Dermis blood vessel endothelial cell (primary cell): Measurements from ENCODE around the gene IRF5. TPM values are rescaled to one million over a fixed set of nuclear protein-coding genes. Genes with fewer than 3 reads are reported as not detected.
"Not testable (repeated sequence)": the region's sequence is repeated elsewhere in the genome, so short reads cannot be mapped to it uniquely, and the experiment has no call there.

ENCODE experiments used
- DNase-seq: peaks from one replicate; pipeline ENCODE4 v3.0.0; 2010
- total RNA-seq: library from RNA; depleted of rRNA; stranded (reverse); fragments of >200 nt; gene quantifications from 2 replicates; pipeline ENCODE4 v1.2.3, GENCODE V29; 2014

The IRF5 gene
- total RNA-seq, 1 donor from 2014 or later, result 0.17 TPM

DNA sequence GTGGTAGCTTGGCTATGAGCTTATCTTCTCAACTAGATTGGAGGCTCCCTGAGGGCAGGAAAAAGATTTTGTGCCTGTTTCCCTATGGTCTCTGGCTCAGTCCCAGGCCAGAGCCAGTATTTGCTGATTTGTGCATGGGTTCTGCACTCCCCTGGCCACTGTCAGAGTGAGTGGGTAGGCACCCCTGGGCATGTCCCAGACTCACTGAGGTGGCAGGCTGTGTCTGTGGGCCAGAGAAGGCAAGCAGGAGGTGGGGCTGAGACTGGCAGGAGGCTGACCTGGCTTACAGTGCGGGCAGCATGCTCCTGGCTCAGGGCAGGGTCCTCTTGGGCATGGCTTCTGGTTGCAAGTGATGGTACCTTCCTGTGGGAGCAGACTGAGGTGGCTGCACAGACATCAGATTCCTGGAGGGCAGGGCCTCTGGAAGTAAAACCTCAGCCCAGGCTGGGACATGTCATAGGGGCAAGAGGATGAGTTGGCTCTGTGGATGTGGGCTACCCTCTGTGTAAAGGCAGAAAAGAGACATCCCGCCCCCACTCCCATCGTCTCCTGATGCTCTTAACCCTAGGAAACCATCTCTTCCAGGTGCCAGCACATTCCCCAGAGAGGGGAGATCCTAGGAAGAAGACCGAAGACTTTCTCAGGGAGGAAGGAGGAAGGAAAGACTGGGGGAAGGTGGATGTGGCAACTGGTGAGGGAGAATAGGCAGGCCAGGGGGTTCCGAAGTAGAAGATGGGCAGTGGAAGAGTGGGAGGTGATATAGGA, 31.5 kb upstream of the IRF5 start:
- DNase-seq, result no peak

DNA sequence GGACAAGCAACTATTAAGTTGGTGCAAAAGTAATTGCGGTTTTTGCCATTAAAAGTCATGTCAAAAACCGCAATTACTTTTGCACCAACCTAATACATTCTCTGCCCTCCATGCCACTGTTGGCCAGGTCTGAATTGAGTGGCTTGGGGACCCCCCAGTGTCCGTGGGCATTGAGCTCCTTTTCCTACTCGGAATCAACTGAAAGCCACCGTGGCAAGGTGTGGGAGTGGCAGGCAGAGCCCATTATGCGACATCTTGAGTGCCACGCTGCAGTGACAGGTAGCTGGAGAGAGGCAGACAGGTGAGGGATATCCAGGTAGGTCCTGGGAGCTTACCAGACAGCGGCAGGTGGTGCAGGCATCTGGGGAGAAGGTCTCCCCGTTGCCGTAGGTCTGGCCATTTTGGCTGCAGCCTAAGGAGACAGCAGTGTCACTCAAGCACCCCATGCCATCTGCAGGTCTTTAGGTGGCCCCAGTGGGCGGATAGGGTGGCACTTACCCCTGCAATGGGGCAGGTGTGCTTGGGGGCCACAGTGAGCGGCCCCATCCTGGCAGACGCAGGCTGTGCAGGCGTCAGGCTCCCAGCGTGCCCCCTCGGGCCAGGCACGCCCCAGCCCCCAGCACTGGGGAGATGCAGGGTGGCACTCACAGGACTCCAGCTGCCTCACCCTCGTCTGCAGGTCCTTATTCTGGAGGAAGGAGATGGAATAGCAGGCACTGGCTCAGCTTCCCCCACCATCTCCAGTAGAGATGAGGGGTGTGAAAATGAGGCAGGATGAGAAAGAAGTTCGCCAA, 30.8 kb upstream of the IRF5 start:
- DNase-seq, result no peak

DNA sequence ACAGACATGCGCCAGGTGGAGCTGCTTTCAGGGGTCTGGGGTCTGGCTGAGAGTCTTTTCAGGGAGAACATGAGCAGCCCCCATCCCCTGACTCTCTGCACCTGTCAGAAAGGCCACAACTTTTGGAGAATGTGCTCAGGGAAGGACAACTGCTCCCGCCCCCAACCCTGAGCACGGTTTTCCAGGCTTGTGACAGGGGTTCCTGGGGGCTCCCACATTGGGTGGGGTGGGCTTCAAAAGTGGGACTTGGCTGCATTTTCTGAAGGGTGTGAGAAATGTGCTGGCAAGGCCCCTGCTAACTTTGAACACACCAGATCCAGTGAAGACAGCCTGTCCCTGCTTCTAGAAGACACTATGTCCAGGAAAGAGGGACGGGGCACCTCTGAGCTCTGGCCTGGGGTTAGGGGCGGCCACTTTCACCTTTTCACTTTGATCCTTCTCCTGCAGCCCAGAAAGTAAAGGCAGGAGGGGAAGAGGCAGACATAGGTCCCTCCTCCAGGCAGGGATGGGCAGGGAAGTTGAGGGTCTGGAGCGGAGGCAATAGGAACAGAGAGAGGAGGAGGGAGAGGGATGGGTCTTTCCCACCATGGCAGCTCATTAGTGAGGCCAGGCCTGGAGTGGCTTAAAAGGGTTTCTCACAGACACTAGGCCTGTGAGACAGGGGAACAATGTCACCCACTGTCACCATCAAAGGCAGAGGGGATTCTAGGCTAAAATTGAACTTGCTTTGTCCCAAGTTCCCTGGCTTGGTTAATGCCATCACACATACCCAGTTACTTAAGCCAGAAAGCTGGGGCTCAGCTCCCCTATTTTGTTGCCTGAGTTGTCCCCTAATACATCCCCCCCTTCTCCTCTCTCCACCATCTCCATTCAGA, 28.7 kb upstream of the IRF5 start:
- DNase-seq, result no peak

DNA sequence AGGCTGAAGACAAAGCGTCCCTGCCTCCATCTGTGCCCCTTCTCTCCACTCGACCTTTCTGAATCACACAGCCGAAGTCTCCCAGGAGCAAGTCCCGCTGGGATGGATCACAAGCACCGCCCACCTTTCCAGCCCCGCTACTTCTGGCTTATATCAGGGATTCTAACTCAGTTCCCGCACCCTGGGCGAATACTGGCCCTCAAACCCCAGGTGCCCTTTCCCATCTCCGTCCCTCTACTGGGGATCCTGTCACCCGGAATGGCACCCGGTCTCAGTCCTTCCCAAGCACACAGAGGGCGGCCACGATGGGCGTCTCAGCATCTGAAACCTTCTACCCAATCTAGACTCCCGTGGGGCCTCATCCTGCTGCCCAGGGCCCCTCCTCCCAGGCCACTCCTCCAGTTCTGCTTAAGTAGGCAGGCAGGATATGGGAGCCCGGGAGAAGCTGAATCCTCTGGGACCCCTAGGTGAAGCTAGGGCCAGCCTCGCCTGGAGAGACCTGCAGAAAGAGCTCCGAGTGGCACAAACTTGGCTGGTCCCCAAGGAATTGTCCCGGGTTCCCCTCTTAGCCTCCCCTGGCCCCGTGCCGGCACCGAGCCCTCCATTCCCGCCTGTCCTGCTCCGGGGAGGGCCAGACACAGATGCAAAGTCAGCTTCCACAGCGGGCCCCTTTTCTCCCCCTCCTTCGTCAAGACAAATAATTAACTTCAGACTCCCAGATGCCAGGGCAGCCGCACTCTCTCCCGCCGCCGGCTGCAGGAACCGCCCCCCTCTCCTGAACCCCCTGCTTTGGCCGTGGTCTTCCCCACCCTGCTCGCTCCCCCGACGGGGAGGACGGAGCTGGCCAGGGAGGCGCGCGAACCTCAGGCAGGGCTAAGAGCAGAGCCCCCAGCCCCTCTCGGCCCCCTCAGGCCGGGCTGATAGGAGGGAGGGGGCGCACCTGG, 27.8 kb upstream of the IRF5 start:
- DNase-seq, result peak; percentile 9

DNA sequence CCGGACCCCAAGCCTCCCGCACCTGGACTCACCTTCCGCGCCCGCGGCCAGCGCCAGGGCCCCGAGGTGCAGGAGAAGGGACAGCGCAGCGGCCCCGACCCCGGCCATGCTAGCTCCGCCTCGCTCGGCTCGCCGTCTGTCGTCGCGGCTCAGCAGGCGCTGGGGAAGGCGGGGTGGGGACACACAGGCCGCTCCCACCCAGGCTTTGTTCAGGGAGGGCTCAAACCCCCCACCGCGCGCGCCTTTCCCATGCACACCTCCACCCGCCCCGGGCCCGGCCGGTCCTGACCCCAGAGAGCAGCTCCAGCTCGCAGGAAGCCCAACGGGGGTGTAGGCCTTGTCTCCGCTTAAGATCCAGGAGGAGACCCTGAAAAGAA, 27.2 kb upstream of the IRF5 start, which contains the start of gene KCP:
TSS of gene KCP (minus strand) at position 141 of the 377 bp plus-strand sequence. CDS start at position 108, 33 bp downstream.
- no peak for DNase-seq

DNA sequence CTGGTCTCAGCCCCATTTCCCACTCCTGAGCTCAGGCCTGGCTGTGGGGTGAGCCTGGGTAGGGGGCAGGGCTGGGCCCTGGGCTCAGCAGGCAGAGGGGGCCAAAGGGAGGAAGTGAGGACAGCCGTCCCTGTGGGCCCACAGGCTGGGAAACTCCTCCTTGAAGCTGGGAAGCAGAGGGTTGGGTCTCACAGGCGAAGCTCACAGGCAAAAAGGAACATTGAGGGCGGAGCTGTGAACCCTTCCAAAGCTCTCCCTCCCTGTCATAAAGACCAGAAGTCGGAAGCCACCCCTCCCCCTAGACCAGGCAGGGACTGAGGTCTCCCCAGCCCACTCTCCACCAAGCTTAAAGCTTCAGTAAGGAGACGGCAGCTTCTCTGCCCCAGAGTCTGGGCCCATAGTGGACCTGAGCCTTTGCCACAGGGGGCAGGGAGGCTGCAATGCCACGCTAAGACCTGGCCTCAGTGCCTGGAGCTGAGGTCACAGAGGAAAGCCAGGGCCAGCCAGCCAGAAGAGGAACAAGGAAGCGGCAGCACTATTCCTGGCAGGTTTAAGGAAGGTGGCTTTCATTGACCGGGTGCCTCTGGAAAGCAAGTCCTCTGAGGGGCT, 26.2 kb upstream of the IRF5 start:
- no peak for DNase-seq

DNA sequence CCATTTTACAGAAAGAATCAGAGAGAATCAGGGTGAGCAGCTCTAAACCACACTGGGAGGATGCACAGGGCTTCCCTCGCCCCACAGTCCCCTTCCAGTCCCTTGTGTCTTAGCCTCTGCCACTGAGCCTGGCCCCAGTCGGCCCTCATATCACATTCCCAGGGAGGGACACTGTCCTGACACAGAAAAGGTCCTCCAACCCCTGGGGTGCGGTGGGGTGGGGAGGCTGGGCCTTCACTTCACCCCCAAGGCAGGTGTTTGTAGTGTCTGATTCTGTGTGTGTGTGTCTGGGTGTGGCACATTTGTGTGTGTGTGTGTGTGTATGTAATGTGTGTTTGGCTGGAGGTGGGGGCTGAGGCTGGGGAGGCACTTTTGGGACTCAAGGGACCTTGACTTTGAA, 25.4 kb upstream of the IRF5 start:
- no peak for DNase-seq

DNA sequence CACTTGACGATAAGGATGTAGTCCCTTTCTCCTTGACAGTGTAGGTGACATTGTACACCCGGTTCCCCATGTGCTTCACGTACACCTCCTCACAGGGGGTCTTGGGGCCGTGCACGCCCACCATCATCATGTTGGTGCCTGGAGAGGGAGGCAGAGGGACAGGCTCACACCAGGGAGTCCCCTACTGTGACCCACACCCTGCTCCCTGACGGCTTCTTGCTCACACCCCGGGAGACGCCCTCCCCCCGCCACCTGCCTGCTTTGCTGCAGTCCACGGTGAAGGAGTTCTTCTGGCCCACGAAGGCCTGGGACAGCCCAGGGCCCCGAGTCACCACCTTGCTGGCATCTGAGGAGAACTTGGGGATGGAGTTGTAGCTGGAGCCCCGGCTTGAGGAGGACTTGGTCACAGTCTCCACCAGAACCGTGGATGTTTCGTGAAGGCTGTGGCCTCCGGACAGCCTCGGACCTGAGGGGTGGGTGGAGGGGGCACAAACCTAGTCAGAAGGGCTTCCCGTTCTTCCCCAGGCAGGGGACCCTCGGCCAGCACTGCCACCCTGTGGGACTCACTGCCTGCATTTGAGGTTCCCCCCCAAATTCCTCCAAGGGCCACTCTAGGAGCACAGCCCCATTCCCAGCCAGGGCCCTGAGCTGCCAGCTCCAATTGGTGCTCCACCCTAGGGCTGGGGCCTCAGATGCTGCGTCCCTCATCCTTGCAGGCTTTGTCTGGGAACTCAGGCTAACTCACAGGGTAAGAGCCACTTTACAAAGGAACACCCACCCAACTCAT, 24.8 kb upstream of the IRF5 start:
- DNase-seq, result not testable (repeated sequence)

DNA sequence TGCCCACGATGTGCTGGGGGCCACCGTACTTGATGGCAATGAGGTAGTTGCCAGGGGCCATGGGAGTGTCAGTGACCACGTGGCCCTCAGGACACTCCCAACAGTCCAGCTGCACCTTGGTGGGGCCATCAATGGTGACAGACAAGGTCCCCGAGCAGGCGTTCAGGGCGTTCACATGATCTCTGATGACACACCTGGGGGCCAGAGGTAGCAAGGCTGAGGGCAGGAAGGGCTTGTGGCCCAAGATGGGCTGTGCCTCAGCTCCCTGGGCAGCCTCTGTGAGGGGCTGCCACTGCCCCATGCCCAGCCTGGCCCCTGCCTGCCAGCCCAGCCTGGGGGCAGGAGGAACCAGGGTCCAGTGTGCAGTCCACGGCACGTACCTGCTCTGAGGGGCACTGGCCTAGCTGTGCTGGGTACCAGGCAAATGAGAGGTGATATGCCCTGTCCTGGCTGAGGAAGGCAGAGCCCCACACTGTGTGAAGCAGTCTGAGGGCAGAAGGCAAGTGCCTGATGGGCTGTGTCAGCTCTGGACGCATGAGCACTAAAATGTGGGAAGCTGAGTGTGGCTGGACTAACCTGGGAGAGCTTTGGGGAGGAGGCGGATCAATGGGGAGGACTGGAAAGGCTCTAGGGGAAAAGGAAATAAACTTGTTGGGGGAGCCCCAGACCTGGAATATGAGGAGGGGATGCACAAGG, 23.7 kb upstream of the IRF5 start:
- DNase-seq, result no peak

DNA sequence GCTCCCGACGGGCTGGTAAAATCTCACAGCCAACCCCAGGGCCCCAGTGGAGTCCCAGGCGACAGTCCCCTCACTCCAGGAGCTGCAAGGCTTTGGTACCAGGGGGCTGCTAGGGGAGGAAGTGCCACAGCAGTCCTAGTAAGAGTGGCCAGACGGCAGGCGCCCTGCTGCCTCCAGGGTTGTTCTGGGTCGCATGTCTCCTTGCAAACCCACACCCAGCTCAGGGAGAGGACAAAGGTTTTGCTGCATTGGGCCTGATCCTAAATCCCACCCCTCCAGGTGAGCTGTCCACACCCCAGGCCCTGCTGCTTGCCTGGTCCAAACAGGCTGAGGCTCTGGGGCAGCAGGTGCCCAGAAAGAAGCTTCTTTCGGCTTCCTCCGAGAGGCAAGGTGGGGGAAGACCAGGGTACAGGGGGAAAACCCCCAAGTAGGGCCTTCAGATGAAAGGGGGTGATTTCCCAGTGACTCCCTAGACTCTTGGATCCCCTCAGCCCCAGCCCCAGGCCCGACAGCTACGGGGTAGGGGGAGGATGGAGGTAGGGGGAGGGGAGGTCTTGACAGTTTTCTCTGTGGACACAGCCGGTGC, 23.1 kb upstream of the IRF5 start:
- no peak for DNase-seq

DNA sequence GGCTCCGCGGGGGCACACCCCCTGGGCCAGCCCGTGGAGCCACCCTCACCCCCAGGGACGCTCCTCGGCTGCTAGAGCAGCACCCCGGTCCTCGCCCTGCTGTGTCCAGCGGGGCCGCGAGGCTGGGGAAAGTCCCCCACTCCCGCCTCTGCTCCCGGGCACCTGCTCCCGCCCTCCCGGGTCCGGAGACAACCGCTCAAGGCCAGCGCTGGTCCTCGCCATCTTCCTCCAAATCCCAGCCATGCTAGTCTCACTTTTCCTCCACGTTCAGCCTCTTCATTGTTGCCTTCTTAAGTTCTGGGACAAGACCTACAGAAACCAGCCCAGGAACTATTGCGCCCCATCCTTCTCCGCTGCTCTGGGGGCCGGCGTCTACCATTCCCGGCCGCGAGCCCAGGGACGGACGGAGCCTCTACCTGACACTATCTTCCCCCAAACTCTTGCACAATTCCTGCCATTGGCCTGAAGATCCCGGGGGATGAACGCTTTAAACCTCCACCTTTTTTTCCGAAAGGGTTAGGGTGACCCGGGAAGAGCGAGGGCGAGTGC, 22.4 kb upstream of the IRF5 start:
- DNase-seq, result no peak

DNA sequence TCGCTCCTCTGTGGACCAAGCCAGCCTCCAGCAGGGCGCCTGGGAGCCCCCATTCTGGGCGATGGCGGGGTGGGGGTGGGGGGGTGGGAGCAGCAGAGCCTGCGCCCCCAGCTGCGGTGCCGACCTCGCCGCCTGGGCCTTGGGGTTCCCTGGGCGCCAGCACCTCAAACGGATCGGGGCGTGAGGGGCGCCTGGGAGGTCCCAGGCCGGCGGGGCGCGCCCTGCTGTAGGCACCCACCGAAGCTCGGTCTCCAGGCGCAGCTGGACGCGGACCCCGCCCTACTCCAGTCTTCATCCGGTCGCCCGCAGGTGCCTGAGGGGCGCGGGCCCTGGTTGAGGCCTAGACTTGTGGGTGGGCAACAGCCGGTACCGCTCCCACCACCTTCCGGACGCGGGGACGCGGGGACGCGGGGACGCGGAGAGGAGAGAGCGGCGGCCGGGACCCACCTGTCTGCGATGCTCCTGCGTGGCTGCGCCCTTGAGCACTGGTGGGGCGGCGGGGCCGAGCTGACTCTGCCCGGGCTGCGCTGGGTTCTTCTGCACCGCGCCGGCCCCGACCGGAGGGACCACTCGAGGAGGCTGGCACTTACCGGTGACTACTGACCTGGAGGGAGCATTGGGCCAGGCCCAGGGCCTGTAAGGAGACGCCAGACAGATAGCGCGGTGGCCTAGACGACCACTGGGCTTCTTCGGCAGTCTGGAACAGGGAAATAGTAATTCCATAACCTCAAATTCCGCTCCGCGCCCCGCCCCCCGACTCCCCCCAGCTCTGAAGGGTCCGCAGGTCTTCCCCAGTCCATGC, 21.7 kb upstream of the IRF5 start:
- DNase-seq, result no peak

DNA sequence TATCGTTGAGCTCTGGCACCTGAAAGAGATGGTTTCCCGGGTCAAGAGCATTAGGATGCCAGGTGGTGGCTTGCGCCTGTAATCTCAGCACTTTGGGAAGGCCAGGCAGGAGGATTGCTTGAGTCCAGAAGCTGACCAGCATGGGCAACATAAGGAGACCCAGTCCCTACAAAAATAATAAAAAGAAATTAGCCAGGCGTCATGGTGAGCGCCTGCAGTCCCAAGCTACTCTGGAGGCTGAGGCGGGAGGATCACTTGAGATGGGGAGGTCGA, 21.1 kb upstream of the IRF5 start:
- no peak for DNase-seq

DNA sequence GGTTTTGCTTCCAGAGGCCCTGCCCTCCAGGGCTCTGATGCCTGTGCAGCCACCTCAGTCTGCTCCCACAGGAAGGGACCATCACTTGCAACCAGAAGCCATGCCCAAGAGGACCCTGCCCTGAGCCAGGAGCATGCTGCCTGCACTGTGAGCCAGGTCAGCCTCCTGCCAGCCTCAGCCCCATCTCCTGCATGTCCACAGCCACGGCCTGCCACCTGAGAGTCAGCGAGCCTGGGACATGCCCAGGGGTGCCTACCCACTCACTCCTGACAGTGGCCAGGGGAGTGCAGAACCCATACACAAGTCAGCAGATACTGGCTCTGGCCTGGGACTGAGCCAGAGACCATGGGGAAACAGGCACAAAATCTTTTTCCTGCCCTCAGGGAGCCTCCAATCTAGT, 20.6 kb upstream of the IRF5 start:
- DNase-seq, result no peak

DNA sequence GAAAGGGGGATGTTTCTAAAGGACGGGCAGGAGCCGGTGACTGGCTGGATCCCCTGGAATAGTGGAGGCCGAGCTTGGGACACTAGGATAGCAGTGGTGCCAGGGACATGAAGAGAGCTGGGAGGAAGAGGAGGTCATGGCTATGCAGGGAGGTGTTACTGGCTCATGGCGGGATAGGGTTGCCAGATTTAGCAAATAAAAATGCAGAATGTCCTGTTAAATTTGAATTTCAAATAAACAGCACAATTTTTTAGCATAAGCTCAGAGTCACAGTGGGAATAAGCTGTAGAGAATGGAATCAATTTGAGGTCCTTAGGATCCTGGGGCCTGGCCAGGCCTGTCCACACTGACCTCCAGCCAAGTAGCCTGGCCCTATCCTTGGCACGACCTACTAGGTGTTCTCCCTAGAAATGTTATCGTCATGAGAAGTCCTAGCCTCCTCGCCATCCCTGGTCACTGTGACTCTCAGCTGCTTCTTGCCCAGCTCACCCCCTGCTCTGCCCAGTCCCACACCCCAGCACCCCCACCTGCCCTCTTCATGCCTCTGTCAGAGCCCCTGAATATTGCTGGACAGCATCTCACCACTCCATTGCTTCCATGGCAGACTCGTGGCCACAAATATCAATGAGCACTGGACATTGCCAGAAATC, 19.6 kb upstream of the IRF5 start:
- DNase-seq, result no peak

DNA sequence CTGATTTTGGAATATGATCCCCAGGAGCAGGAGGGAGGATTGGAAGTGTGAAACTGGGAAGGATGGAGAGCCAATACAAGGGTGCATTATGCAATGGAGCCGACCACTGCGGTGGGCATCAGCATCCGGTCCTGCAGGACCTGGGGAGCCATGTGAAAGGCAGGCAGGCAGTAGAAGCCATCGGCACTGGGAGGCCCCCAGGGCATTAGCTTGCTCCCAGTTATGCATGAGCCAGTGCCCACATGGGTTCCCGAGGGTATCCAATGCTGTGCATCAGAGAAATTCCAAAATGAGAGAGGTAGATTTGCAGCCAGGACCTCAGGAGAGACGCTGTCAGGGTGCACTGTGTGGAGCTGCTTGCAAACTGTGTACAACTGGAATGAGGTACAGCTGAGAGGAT, 18.5 kb upstream of the IRF5 start:
- DNase-seq, result no peak

DNA sequence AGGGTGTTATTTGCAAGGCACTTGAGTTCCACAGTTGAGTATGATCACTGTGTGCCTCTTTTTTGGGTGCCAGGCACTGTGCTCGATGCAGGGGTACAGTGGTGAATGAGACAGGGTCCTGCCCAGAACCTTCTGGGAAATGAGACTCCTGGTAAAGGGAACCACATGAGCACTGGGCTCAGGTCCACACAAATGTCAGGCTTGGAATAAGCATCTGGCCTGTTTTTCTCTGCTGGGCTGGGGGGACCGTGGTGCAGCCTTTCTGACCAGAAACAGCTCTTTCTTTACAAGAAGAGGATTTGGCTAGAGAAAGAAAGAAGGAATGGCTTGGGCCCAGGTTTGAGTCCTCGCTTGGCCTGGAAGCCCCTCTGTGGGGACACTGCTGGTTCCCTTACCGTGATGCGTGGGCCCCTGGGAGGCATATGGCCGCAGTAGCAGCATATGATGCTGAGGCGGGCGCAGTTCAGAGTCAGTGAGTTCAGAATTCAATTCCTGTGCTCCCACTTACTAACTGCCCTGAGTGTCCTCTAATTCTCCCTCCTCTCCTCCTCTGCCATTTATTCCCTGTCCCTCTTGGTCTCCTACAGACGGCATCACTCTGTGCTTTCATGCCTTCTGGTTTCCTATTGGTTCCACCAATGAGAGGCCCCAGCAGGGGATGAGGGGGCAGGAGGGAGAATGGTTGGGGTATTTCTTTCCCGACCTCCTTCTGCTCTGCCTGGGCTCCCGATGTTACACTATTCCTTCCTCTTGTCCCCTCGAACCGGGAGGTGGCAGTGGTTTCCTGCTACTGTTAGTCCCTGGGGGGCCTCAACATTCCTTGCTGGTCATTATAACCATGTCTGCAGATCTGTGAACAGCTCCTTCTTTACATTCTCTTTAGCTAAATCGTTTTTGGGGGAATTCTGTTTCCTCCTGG, 17.6 kb upstream of the IRF5 start:
- no peak for DNase-seq
